ENCODE measurements around the gene UNC13D. TPM values are rescaled to one million over a fixed set of nuclear protein-coding genes. Genes with fewer than 3 reads are reported as not detected.

Gene UNC13D
- polyA plus RNA-seq, 1 donor (not counting 4 experiments of a cell fraction or from before 2014, with no cell fraction given) = 0.25 TPM

DNA sequence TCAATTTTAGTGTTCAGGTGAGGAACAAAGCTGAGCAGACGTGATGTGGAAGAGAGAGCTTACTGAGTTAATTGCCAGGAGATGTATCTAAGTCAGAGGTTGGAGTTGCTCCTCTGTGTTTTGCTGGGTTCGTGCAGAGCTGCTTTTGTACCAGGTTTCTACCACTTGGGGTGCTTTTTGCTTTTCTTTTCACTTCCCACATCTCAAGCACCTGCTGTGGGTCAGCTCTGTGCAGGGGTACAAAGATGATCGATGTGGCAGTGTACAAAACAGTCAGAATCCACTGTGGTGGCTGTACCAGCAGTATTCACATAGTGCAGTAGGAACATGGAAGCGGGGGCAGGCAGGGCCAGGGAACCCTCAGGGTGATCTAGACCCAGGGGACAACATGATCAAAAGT, 44.8 kb downstream of the UNC13D start:
- FAIRE-seq (no peak), DNase-seq (ENCODE audit: low read depth, low spot score) (no peak)
- no peak overlapping the region for H3K9ac ChIP-seq (ENCODE audit: control insufficient read depth, extremely low read depth, insufficient read depth, low read length)
- no peaks in the 10 kb centered on the region for H3K9me1 ChIP-seq (ENCODE audit: control insufficient read depth, extremely low read depth, insufficient read depth, low read length)
- H4K20me1 ChIP-seq (ENCODE audit: control insufficient read depth, extremely low read depth, insufficient read depth, low read length) = no peaks in the 10 kb centered on the region
- H3K4me3 ChIP-seq (ENCODE audit: control insufficient read depth in 2 of 3, extremely low read depth in 1 of 3, insufficient read depth in 2 of 3, low read depth in 1 of 3, low read length in 3 of 3) = no peak overlapping the region
- no peaks in the 10 kb centered on the region for H3K27me3 ChIP-seq (ENCODE audit: control insufficient read depth, extremely low read depth, insufficient read depth, low read length)
- no peaks in the 10 kb centered on the region for H3K4me1 ChIP-seq (ENCODE audit: control insufficient read depth, extremely low read depth, insufficient read depth, low read length)
- H3K4me2 ChIP-seq (ENCODE audit: control insufficient read depth, extremely low read depth, insufficient read depth, low read depth, low read length) = no peak overlapping the region
- no peak overlapping the region for H2AFZ ChIP-seq (ENCODE audit: control insufficient read depth, low read length)
- no peak for TF ChIP-seq CTCF (optimal IDR thresholded peaks at IDR 0.05 in 1 of 3, IDR thresholded peaks at IDR 0.05 in 1 of 3, conservative IDR thresholded peaks at IDR 0.05 in 1 of 3; ENCODE audit: extremely low read depth in 1 of 3, insufficient read depth in 2 of 3, low read length in 3 of 3)
- no peak for TF ChIP-seq EZH2 (IDR thresholded peaks at IDR 0.05; ENCODE audit: low read length)
- H3K9me3 ChIP-seq (ENCODE audit: control insufficient read depth, low read depth, low read length) = no peaks in the 10 kb centered on the region
- no peak overlapping the region for H3K27ac ChIP-seq (ENCODE audit: control insufficient read depth, insufficient read depth, low read length)
- dilution Hi-C loops (cut with MboI; ENCODE audit: extremely low pct_ligation_motif_present, low sequenced_read_pairs) = no loop called here
- H3K79me2 ChIP-seq (ENCODE audit: control insufficient read depth, insufficient read depth, low read length) = no peaks in the 10 kb centered on the region
- H3K36me3 ChIP-seq (ENCODE audit: control insufficient read depth in 2 of 2, extremely low read depth in 1 of 2, insufficient read depth in 2 of 2, low read length in 2 of 2) = peaks cover 1 to 3% of the 10 kb centered on the region in 2 experiments

DNA sequence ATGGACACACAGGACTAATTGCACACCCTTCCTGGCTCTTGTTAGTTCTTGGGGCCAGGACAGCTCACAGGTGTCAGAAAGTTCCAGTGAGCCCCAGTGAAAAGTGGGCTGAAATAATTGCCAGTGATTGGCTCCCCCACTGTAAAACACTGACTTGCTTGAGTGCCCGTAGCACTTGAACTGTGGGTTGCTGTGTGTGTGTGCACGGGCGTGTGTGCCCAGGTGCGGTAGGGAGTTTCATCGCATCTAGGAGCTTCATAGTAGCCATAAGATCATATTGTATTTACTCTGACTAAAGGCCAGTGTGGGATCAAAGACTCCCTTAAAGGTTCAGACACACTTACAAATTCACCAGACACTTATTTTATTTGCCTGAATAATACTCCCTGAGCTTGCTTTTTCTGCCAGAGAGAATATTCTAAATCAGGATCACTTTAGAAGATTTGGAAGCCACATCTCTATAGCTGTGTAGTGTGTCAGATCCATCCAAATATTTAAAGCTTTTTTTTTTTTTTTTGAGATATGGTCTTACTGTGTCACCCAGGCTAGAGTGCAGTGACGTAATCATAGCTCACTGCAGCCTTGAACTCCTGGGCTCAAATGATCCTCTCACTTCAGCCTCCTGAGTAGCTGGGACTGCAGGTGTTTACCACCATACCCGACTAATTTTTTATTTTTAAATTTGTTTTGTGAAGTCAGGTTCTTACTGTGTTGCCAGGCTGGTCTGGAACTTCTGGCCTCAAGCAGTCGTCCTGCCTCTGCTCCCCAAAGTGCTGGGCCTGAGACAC, 48.2 kb downstream of the UNC13D start:
- no peaks in the 10 kb centered on the region for H3K27me3 ChIP-seq (ENCODE audit: control insufficient read depth, extremely low read depth, insufficient read depth, low read length)
- peaks cover 1 to 7% of the 10 kb centered on the region in 2 experiments for H3K36me3 ChIP-seq (ENCODE audit: control insufficient read depth in 2 of 2, extremely low read depth in 1 of 2, insufficient read depth in 2 of 2, low read length in 2 of 2)
- no peaks in the 10 kb centered on the region for H4K20me1 ChIP-seq (ENCODE audit: control insufficient read depth, extremely low read depth, insufficient read depth, low read length)
- dilution Hi-C loops (cut with MboI; ENCODE audit: extremely low pct_ligation_motif_present, low sequenced_read_pairs) = no loop called here
- H3K4me2 ChIP-seq (ENCODE audit: control insufficient read depth, extremely low read depth, insufficient read depth, low read depth, low read length) = no peak overlapping the region
- no peaks in the 10 kb centered on the region for H3K4me1 ChIP-seq (ENCODE audit: control insufficient read depth, extremely low read depth, insufficient read depth, low read length)
- TF ChIP-seq EZH2 (IDR thresholded peaks at IDR 0.05; ENCODE audit: low read length) (no peak), CTCF (optimal IDR thresholded peaks at IDR 0.05 in 1 of 3, IDR thresholded peaks at IDR 0.05 in 1 of 3, conservative IDR thresholded peaks at IDR 0.05 in 1 of 3; ENCODE audit: extremely low read depth in 1 of 3, insufficient read depth in 2 of 3, low read length in 3 of 3) (no peak)
- DNase-seq (ENCODE audit: low read depth, low spot score) (no peak), FAIRE-seq (no peak)
- H3K9ac ChIP-seq (ENCODE audit: control insufficient read depth, extremely low read depth, insufficient read depth, low read length) = no peak overlapping the region
- no peaks in the 10 kb centered on the region for H3K9me1 ChIP-seq (ENCODE audit: control insufficient read depth, extremely low read depth, insufficient read depth, low read length)
- no peaks in the 10 kb centered on the region for H3K9me3 ChIP-seq (ENCODE audit: control insufficient read depth, low read depth, low read length)
- H3K79me2 ChIP-seq (ENCODE audit: control insufficient read depth, insufficient read depth, low read length) = no peaks in the 10 kb centered on the region
- H3K27ac ChIP-seq (ENCODE audit: control insufficient read depth, insufficient read depth, low read length) = no peak overlapping the region
- H2AFZ ChIP-seq (ENCODE audit: control insufficient read depth, low read length) = no peak overlapping the region
- no peak overlapping the region for H3K4me3 ChIP-seq (ENCODE audit: control insufficient read depth in 2 of 3, extremely low read depth in 1 of 3, insufficient read depth in 2 of 3, low read depth in 1 of 3, low read length in 3 of 3)
